ENCODE data around the gene LAMA2.

Gene LAMA2

GRCh38 chr6:129252377-129253071 lies 369.6 kb downstream of the LAMA2 start:
- Histone ChIP-seq H3K27me3 (replicated peaks) (no peaks in the 10 kb centered on the region), H3K36me3 (replicated peaks) (no peaks in the 10 kb centered on the region), H3K4me3 (ENCODE audit: low read depth, low read length) (no peak overlapping the region), H3K27ac (no peak overlapping the region)
- no peak for DNase-seq
- no peak for TF ChIP-seq CTCF (IDR thresholded peaks at IDR 0.05; ENCODE audit: low read depth, low read length, missing control alignments)
- in situ Hi-C loops (cut with HindIII; ENCODE audit: low pct_ligation_motif_present, low sequenced_read_pairs), result no loop called here

- in situ Hi-C loops (cut with HindIII; ENCODE audit: low pct_ligation_motif_present, low sequenced_read_pairs), result no loop called here
- DNase-seq, result no peak
- Histone ChIP-seq H3K4me3 (ENCODE audit: low read depth, low read length) (no peak overlapping the region), H3K36me3 (replicated peaks) (no peaks in the 10 kb centered on the region), H3K27me3 (replicated peaks) (no peaks in the 10 kb centered on the region), H3K27ac (no peak overlapping the region)
- TF ChIP-seq CTCF (IDR thresholded peaks at IDR 0.05; ENCODE audit: low read depth, low read length, missing control alignments), result no peak
Measured at GRCh38 chr6:129253242-129253641, 370.3 kb downstream of the LAMA2 start.

DNA sequence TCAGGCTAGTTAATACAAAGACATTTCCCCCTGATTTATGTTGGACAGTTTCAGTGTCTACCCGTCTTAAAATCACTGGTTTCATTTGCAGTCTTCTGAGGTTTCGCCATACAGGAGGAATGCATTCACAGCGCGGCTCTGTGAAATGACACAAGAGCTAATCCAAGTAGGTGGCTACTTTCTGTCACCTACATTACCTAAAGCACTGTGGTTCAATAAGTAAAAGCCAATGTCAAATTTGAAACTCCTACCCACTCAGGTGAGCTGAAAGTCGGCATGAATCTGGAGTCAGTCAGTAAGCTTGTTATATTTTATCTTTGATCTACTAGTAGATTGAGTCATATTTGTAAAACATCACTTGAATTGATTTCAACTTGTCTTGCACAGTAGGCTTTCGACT lies 370.8 kb downstream of the LAMA2 start:
- TF ChIP-seq CTCF (IDR thresholded peaks at IDR 0.05; ENCODE audit: low read depth, low read length, missing control alignments), result no peak
- Histone ChIP-seq H3K4me3 (ENCODE audit: low read depth, low read length) (no peak overlapping the region), H3K27me3 (replicated peaks) (no peaks in the 10 kb centered on the region), H3K36me3 (replicated peaks) (no peaks in the 10 kb centered on the region), H3K27ac (no peak overlapping the region)
- DNase-seq, result no peak
- in situ Hi-C loops (cut with HindIII; ENCODE audit: low pct_ligation_motif_present, low sequenced_read_pairs), result no loop called here

- no peak overlapping the region for H3K27ac ChIP-seq
- H3K27me3 ChIP-seq (replicated peaks), result no peaks in the 10 kb centered on the region
- no peak for DNase-seq
- no peaks in the 10 kb centered on the region for H3K36me3 ChIP-seq (replicated peaks)
- no peak overlapping the region for H3K4me3 ChIP-seq (ENCODE audit: low read depth, low read length)
- TF ChIP-seq CTCF (IDR thresholded peaks at IDR 0.05; ENCODE audit: low read depth, low read length, missing control alignments), result no peak
- in situ Hi-C loops (cut with HindIII; ENCODE audit: low pct_ligation_motif_present, low sequenced_read_pairs), result no loop called here
Measured at GRCh38 chr6:129257196-129257595, 374.3 kb downstream of the LAMA2 start.

DNA sequence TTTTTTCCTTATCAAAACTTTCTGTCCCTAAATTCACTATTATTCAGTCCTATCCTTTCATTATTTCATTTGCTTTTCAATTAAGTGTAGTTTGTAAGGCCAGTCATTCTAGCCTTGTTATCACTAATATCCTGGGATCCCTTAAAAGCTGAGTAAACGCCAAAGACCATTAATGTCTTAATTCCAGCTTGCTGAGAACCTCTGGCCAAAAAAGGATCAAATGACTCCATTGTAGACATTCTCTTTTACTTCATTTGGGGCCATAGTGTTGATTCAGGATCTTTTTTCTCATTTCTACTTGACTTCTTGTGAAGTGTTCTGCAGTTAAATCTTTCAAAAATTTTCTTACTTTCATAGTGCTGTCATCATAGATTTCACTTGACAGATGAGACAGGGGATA lies 379.7 kb downstream of the LAMA2 start:
- DNase-seq, result no peak
- no peak overlapping the region for H3K27ac ChIP-seq
- no peak for TF ChIP-seq CTCF (IDR thresholded peaks at IDR 0.05; ENCODE audit: low read depth, low read length, missing control alignments)
- no peak overlapping the region for H3K4me3 ChIP-seq (ENCODE audit: low read depth, low read length)
- in situ Hi-C loops (cut with HindIII; ENCODE audit: low pct_ligation_motif_present, low sequenced_read_pairs), result no loop called here
- H3K36me3 ChIP-seq (replicated peaks), result no peaks in the 10 kb centered on the region
- no peaks in the 10 kb centered on the region for H3K27me3 ChIP-seq (replicated peaks)

- Histone ChIP-seq H3K27ac (no peak overlapping the region), H3K4me3 (ENCODE audit: low read depth, low read length) (no peak overlapping the region), H3K27me3 (replicated peaks) (no peaks in the 10 kb centered on the region), H3K36me3 (replicated peaks) (no peaks in the 10 kb centered on the region)
- in situ Hi-C loops (cut with HindIII; ENCODE audit: low pct_ligation_motif_present, low sequenced_read_pairs), result no loop called here
- DNase-seq, result no peak
- TF ChIP-seq CTCF (IDR thresholded peaks at IDR 0.05; ENCODE audit: low read depth, low read length, missing control alignments), result no peak
Measured at GRCh38 chr6:129263176-129263575, 380.2 kb downstream of the LAMA2 start.
